NCI-H345 (cell line): Measurements from ENCODE around the gene TNFSF9.
"Not testable (repeated sequence)": the region's sequence is repeated elsewhere in the genome, so short reads cannot be mapped to it uniquely, and the experiment has no call there.

ENCODE experiments used
- DNase-seq: peaks from one replicate; lab custom pipeline; 2025; lab: John Stamatoyannopoulos, UW

The TNFSF9 gene

GRCh38 chr19:6532244-6532999, 1.6 kb downstream of the TNFSF9 start:
- no peak for DNase-seq

DNA sequence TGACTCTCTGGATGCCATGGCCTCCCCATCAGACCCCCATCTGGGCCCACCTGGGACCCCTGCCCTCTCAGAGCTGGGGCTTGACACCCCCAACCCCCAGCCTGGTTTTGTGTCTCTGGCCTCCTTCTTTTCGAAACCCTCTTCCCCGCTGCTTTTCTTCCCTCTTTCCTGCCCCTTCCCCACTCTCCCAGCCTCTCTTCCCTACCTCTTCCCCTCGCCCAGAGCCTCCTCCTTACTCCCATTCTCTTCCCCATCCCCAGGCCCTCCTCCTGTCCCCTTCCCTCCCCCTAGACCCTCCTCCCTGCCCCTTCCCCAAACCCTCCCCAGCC, 2.1 kb downstream of the TNFSF9 start:
- DNase-seq, result no peak

GRCh38 chr19:6533746-6534418, 3.1 kb downstream of the TNFSF9 start:
- no peak for DNase-seq

DNA sequence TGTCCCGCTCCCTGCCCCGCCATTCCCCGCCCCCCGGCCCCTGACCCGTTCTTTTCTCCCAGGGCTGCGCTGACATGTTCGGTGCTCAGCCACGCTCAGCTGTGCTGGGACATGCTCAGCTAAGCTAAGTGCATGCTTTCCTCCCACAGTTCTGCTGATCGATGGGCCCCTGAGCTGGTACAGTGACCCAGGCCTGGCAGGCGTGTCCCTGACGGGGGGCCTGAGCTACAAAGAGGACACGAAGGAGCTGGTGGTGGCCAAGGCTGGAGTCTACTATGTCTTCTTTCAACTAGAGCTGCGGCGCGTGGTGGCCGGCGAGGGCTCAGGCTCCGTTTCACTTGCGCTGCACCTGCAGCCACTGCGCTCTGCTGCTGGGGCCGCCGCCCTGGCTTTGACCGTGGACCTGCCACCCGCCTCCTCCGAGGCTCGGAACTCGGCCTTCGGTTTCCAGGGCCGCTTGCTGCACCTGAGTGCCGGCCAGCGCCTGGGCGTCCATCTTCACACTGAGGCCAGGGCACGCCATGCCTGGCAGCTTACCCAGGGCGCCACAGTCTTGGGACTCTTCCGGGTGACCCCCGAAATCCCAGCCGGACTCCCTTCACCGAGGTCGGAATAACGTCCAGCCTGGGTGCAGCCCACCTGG, 3.7 kb downstream of the TNFSF9 start:
- DNase-seq, result no peak

GRCh38 chr19:6535558-6536137, 4.8 kb downstream of the TNFSF9 start:
- DNase-seq, result no peak

GRCh38 chr19:6539514-6539913, 8.7 kb downstream of the TNFSF9 start:
- no peak for DNase-seq

DNA sequence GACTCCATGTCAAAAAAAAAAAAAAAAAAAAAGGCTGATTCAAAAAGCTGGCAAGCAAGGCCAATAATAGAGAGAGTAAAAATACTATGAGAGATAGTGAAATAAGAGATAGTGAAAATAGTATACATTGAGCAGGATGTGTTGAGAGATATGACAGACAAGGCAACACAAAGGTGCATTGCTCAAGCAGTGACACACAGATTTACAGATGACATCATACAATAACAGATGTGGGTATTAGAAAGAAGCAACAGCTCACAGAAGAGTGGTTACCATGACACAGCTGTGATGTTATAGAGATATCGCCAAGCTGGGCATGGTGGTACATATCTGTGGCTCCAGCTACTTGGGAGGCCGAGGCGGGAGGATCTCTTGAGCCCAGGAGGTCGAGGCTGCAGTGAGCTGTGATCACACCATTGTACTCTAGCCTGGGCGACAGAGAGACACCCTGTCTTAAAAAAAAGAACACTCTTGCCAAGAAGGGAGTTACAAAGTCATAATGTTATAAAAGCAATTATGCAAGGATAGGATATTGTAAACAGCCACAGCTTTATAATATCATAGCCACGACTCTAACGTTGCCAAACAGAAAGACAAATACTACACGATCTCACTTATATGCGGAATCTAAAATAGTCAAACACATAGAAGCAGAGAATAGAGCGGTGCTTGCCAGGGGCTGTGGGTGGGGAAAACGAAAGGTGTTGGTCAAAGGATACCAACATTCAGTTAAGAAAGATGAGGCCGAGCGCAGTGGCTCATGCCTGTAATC, 10.3 kb downstream of the TNFSF9 start:
- no peak for DNase-seq

DNA sequence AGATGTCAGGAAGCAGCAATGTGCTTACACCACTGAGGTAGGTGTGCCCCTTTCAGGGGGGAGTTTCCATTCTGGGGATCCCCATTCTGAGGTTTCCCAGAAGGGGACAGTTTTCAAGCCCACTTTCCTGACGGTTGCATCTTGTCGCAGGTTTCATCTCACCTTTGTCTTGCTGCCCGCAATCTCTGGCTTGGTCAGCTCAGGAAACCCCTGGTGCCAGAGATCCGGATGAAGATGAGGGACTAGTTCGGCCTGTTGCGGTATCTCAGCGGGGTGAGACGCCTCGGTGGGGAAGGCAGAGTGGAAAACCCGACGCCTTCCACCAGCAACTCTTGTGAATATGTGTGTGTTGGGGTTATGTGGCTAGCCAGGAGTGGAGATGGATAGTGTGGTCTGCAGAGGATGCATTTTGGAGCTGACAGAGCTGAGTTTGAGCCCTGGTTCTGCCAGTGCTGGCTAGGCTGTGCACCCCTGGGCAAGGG, 13.1 kb downstream of the TNFSF9 start:
- no peak for DNase-seq

GRCh38 chr19:6550679-6551078, 19.9 kb downstream of the TNFSF9 start:
- not testable (repeated sequence) for DNase-seq

- no peak for DNase-seq
Measured at GRCh38 chr19:6551091-6551490, 20.3 kb downstream of the TNFSF9 start.

DNA sequence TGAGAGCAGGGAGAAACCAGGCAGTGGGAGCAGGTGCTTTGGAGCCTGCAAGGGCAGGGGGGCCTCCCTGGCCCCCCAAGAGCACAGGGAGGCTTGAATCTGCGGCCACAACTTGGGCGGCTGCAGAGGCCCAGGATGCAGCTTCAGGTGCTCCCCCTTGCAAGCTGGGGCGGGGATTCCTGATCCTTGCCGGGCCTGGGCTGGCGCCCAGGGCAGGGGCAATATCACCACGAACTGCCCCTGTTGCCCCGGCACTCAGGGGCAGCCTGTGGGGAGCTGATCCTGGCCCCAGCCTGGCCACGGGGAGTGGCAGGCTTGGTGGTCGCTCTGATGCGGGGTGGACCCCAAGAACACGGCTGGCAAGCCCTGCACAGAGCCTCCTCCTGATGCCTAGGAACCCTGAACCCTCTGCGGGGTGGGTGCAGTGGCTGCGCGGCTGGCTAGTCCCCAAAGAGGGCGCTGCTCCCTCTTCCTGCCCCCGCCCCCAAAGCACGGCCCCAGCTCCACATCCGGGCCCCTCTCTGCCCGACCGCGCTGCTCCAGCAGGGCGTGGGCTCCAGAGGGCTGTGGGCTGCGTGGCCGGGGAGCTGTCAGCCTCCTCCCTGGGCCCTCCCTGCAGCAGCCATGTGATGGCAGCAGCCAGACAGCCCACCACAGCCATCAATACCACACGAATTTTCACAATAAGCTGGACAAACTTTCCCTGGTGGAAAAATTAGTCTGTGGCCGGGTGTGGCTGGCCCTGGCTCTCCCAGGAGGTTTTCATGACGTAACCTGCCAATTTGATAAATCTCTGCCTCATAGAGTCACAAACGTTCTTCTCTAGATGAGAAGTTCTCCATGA, 21.0 kb downstream of the TNFSF9 start:
- DNase-seq, result no peak

DNA sequence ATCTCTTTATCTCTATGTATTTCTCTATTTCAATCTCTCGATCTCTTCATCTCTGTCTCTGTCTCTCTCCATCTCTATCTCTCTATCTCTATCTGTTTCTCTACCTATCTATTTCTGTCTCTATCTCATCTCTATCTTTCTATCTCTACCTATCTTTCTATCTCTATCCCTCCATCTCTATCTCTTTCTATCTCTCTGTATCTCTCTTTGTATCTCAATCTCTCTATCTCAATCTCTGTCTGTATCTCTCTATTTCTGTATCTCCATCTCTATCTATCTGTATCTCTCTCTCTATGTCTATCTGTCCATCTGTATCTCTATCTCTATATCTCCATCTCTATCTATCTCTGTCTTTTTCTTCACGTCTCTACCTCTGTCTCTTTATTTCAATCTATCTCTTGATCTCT, 25.2 kb downstream of the TNFSF9 start:
- DNase-seq, result no peak

GRCh38 chr19:6556480-6557195, 25.8 kb downstream of the TNFSF9 start:
- no peak for DNase-seq

- not testable (repeated sequence) for DNase-seq
Measured at GRCh38 chr19:6562437-6562836, 31.6 kb downstream of the TNFSF9 start.

- DNase-seq, result no peak
Measured at GRCh38 chr19:6564393-6564792, 33.6 kb downstream of the TNFSF9 start.

DNA sequence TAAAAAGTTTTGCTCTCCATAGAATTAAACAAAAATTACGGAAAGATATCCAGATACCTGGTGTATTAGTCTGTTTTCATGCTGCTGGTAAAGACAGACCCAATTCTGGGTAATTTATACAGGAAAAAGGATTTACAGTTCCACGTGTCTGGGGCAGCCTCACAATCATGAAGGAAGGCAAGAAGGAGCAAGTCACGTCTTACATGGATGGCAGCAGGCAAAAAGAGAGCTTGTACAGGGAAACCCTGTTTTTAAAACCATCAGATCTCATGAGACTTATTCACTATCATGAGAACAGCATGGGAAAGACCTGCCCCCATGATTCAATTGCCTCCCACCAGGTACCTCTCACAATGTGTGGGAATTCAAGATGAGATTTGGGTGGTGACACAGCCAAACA, 35.9 kb downstream of the TNFSF9 start:
- not testable (repeated sequence) for DNase-seq

- no peak for DNase-seq
Measured at GRCh38 chr19:6568010-6568526, 37.2 kb downstream of the TNFSF9 start.

GRCh38 chr19:6568816-6569215, 38.0 kb downstream of the TNFSF9 start:
- DNase-seq, result no peak

DNA sequence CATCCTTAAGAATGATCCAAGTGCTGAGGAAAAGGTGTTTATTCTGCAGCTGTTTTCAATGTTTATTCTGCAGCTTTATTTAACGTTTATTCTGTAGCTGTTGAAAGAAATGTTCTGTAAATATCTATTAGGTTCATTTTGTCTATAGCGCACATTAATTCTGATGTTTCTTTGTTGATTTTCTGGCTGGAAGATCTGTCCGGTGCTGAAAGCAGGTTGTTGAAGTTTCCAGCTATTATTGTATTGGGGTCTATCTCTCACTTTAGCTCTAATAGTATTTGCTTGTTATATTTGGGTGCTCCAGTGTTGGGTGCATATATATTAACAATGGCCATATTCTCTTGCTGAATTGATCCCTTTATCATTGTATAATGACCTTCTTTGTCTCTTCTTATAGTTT, 39.9 kb downstream of the TNFSF9 start:
- DNase-seq, result no peak

DNA sequence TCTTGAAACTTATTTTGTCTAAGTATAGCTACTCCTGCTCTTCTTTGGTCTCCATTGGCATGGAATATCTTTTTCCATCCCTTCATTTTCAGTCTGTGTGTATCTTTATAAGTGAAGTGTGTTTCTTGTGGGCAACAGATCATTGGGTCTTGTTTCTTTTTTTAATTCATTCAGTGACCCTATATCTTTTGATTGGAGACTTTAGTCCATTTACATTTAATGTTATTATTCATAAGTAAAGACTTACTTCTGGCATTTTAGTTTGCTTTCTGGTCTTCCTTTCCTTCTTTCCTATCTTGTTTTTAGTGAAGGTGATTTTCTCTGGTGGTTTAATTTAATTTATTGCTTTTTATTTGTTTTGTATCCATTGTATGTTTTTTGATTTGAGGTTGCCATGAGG, 40.3 kb downstream of the TNFSF9 start:
- no peak for DNase-seq
